ENCODE data around the gene TIPRL. TPM values are rescaled to one million over a fixed set of nuclear protein-coding genes. Genes with fewer than 3 reads are reported as not detected.

TIPRL gene
- total RNA-seq, 1 donor from 2014 or later = 25.3 TPM

DNA sequence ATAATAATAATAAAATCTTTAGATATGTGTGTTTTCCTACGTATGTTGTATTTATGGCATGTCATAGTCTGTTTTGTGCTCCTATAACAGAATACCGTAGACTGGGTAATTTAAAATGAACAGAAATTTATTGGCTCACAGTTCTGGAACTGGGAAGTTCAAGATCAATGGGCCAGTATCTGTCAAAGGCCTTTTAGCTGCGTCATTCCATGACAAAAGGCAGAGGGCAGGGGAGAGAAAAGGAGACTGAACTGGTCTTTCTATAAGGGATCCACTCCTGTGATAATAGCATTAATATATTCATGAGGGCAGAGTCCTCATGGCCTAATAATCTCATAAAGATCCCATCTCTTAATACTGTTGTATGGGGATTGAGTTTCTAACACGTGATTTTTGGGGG lies 39.9 kb downstream of the TIPRL start:
- Histone ChIP-seq H3K36me3 (ENCODE audit: control insufficient read depth, insufficient read depth, low read length) (no peaks in the 10 kb centered on the region), H3K27me3 (ENCODE audit: control insufficient read depth, insufficient read depth, low read length) (no peaks in the 10 kb centered on the region)
- FAIRE-seq = no peak

DNA sequence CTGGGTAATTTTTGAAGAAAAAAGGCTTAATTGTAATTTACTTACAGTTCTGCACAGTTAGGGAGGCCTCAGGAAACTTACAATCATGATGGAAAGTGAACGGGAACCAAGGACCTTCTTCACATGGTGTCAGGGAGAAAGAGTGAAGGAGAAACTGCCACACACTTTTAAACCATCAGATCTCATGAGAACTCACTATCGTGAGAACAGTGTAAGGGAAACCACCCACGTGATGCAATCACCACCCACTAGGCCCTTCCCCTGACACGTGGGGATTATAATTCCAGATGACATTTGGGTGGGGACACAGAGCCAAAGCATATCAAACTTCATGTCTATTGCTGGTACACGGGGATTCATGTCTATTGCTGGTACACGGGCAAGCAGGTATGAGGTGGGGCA lies 41.7 kb downstream of the TIPRL start:
- H3K4me3 ChIP-seq (ENCODE audit: low read depth, low read length) = no peak overlapping the region
- no peaks in the 10 kb centered on the region for H3K36me3 ChIP-seq (ENCODE audit: control insufficient read depth, insufficient read depth, low read length)
- FAIRE-seq = no peak
- H3K27me3 ChIP-seq (ENCODE audit: control insufficient read depth, insufficient read depth, low read length) = no peaks in the 10 kb centered on the region
- no peak for TF ChIP-seq CTCF (IDR thresholded peaks at IDR 0.05; ENCODE audit: insufficient read depth, low read length, severe bottlenecking)
- no peak for DNase-seq (ENCODE audit: low read depth)

More for the DNA sequence above, 39.9 kb downstream of the TIPRL start:
- DNase-seq (ENCODE audit: low read depth) = no peak
- no peak for TF ChIP-seq CTCF (IDR thresholded peaks at IDR 0.05; ENCODE audit: insufficient read depth, low read length, severe bottlenecking)
- no peak overlapping the region for H3K4me3 ChIP-seq (ENCODE audit: low read depth, low read length)

GRCh38 chr1:168221275-168221674 lies 42.5 kb downstream of the TIPRL start:
- TF ChIP-seq CTCF (IDR thresholded peaks at IDR 0.05; ENCODE audit: insufficient read depth, low read length, severe bottlenecking) = no peak
- Histone ChIP-seq H3K4me3 (ENCODE audit: low read depth, low read length) (no peak overlapping the region), H3K36me3 (ENCODE audit: control insufficient read depth, insufficient read depth, low read length) (no peaks in the 10 kb centered on the region), H3K27me3 (ENCODE audit: control insufficient read depth, insufficient read depth, low read length) (no peaks in the 10 kb centered on the region)
- FAIRE-seq = no peak
- no peak for DNase-seq (ENCODE audit: low read depth)

DNA sequence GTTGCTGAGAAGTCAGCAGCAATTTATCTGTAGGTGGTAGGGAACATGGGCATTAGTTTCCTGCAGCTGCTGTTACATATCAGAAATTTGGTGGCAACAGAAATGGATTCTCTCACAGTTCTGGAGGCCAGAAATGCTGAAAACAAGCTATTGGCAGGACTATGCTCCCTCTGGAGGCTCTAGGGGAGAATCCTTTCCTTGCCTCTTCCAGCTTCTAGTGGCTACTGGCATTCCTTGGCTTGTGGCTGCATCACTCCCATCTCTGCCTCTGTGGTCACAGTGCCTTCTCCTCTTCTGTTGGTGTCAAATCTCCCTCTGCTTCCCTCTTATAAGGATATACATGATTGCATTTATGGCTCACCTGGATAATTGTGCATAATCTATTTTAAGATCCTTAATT lies 44.5 kb downstream of the TIPRL start:
- FAIRE-seq (no peak), DNase-seq (ENCODE audit: low read depth) (no peak)
- Histone ChIP-seq H3K4me3 (ENCODE audit: low read depth, low read length) (no peak overlapping the region), H3K36me3 (ENCODE audit: control insufficient read depth, insufficient read depth, low read length) (no peaks in the 10 kb centered on the region), H3K27me3 (ENCODE audit: control insufficient read depth, insufficient read depth, low read length) (no peaks in the 10 kb centered on the region)
- TF ChIP-seq CTCF (IDR thresholded peaks at IDR 0.05; ENCODE audit: insufficient read depth, low read length, severe bottlenecking) = no peak

- H3K27me3 ChIP-seq (ENCODE audit: control insufficient read depth, insufficient read depth, low read length) = no peaks in the 10 kb centered on the region
- H3K4me3 ChIP-seq (ENCODE audit: low read depth, low read length) = no peak overlapping the region
- no peak for FAIRE-seq
- DNase-seq (ENCODE audit: low read depth) = peak; percentile 66
- TF ChIP-seq CTCF (IDR thresholded peaks at IDR 0.05; ENCODE audit: insufficient read depth, low read length, severe bottlenecking) = no peak
- H3K36me3 ChIP-seq (ENCODE audit: control insufficient read depth, insufficient read depth, low read length) = no peaks in the 10 kb centered on the region
Measured at GRCh38 chr1:168223681-168224540, 45.1 kb downstream of the TIPRL start.

- no peaks in the 10 kb centered on the region for H3K36me3 ChIP-seq (ENCODE audit: control insufficient read depth, insufficient read depth, low read length)
- no peak overlapping the region for H3K4me3 ChIP-seq (ENCODE audit: low read depth, low read length)
- no peak for TF ChIP-seq CTCF (IDR thresholded peaks at IDR 0.05; ENCODE audit: insufficient read depth, low read length, severe bottlenecking)
- H3K27me3 ChIP-seq (ENCODE audit: control insufficient read depth, insufficient read depth, low read length) = no peaks in the 10 kb centered on the region
- DNase-seq (ENCODE audit: low read depth) (no peak), FAIRE-seq (no peak)
Measured at GRCh38 chr1:168224991-168225390, 46.2 kb downstream of the TIPRL start.
